Neutrophil (primary cell): ENCODE results near the gene FBXO17.
"Not testable (repeated sequence)": the region's sequence is repeated elsewhere in the genome, so short reads cannot be mapped to it uniquely, and the experiment has no call there.

ENCODE experiments used
- H3K27ac ChIP-seq: fragments of 200-600 bp; sonication (generic); 2 replicates; pipeline ENCODE4 v1.5.1; 2016; ENCODE audit warnings: mild to moderate bottlenecking, moderate library complexity
- H3K27me3 ChIP-seq: fragments of 200-600 bp; sonication (generic); 2 replicates; pipeline ENCODE4 v1.6.0; 2016; ENCODE audit warnings: mild to moderate bottlenecking
- H3K36me3 ChIP-seq: fragments of 200-600 bp; sonication (generic); 2 replicates; pipeline ENCODE4 v1.5.1; 2017
- H3K4me1 ChIP-seq, 2 experiments: fragments of 200-600 bp in 1 of 2; sonication (generic) in 1 of 2; 1 replicate in 1 of 2; 2 replicates in 1 of 2; pipeline versions ENCODE4 v1.5.1 to v1.6.1; 2013 to 2016; ENCODE audit warnings: low read depth in 1 of 2, low read length in 1 of 2, mild to moderate bottlenecking in 1 of 2, moderate library complexity in 1 of 2; ENCODE audit not compliant: control insufficient read depth in 1 of 2, insufficient read depth in 1 of 2
- H3K4me3 ChIP-seq, 2 experiments: fragments of 200-600 bp in 1 of 2; sonication (generic) in 1 of 2; 1 replicate in 1 of 2; 2 replicates in 1 of 2; pipeline ENCODE4 v1.5.1; 2013 to 2016; ENCODE audit warnings: low read depth in 1 of 2, low read length in 1 of 2, mild to moderate bottlenecking in 1 of 2, moderate library complexity in 1 of 2
- H3K9me3 ChIP-seq: fragments of 200-600 bp; sonication (generic); 2 replicates; pipeline ENCODE4 v1.5.1; 2016
- TF ChIP-seq, protein P1 (sequence below): fragments of 200-600 bp; sonication (generic); IDR thresholded peaks from 2 replicates; pipeline ENCODE4 v1.5.1; 2016; ENCODE audit warnings: antibody characterized with exemption

Gene FBXO17

DNA sequence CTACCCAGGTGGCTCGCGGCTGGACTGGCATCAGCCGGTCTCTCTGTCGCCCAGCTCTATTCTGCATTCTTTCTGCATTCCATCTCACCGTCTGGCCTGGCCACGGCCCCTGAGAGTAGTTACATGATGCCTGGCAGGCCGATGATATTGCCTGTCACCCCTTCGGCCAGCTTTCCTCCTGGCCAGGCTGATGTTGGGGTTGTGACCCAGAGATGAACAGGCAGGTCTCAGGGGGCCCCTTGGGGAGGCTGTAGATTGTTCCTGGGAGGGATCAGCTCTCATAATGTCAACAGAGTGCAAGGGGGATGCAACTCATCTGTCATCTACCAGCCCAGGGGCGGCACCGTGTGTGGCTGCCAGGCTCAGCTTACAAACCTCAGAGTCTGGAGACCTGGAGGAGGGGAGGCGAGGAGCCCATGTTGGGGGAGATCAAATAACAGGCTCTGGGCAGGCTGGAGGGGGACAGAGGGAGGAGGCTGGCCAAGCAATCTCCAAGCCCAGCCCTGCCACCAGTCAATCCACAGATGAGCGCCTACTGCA, 13.6 kb upstream of the FBXO17 start:
- no peaks in the 10 kb centered on the region for H3K9me3 ChIP-seq
- no peaks in the 10 kb centered on the region for H3K36me3 ChIP-seq
- TF ChIP-seq, protein P1, sequence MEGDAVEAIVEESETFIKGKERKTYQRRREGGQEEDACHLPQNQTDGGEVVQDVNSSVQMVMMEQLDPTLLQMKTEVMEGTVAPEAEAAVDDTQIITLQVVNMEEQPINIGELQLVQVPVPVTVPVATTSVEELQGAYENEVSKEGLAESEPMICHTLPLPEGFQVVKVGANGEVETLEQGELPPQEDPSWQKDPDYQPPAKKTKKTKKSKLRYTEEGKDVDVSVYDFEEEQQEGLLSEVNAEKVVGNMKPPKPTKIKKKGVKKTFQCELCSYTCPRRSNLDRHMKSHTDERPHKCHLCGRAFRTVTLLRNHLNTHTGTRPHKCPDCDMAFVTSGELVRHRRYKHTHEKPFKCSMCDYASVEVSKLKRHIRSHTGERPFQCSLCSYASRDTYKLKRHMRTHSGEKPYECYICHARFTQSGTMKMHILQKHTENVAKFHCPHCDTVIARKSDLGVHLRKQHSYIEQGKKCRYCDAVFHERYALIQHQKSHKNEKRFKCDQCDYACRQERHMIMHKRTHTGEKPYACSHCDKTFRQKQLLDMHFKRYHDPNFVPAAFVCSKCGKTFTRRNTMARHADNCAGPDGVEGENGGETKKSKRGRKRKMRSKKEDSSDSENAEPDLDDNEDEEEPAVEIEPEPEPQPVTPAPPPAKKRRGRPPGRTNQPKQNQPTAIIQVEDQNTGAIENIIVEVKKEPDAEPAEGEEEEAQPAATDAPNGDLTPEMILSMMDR: no peak
- no peak overlapping the region for H3K4me3 ChIP-seq
- no peak overlapping the region for H3K27ac ChIP-seq
- H3K4me1 ChIP-seq: no peaks in the 10 kb centered on the region
- H3K27me3 ChIP-seq: peaks cover 10% of the 10 kb centered on the region

DNA sequence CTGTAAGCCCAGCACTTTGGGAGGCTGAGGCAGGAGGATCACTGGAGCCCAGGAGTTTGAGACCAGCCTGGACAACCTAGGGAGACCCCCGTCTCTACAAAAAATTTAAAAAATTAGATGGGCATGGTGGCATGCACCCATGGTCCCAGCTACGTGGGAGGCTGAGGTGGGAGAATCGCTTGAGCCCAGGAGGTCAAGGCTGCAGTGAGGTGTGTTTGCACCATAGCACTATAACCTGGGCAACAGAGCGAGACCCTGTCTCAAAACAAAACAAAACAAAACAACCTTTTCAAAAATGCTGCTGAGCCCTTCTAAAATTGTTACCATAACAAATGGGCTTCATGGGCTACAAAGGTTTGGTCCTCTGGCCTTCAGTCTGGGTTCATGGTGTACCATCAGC, 13.1 kb upstream of the FBXO17 start:
- not testable (repeated sequence) for H3K36me3 ChIP-seq, H3K27ac ChIP-seq, H3K27me3 ChIP-seq, H3K4me3 ChIP-seq, H3K9me3 ChIP-seq, H3K4me1 ChIP-seq

DNA sequence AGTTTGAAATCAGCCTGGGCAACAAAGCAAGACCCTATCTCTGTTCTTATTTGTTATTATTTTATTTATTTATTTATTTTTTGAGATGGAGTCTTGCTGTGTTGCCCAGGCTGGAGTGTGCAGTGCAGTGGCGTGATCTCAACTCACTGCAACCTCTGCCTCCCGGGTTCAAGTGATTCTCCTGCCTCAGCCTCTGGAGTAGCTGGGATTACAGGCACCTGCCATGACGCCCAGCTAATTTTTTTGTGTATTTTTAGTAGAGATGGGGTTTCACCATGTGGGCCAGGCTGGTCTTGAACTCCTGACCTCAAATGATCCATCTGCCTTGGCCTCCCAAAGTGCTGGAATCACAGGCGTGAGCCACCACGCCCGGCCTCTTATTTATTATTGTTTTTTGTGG, 12.2 kb upstream of the FBXO17 start:
- not testable (repeated sequence) for H3K9me3 ChIP-seq, H3K4me1 ChIP-seq, H3K27me3 ChIP-seq, H3K36me3 ChIP-seq, H3K4me3 ChIP-seq, H3K27ac ChIP-seq

DNA sequence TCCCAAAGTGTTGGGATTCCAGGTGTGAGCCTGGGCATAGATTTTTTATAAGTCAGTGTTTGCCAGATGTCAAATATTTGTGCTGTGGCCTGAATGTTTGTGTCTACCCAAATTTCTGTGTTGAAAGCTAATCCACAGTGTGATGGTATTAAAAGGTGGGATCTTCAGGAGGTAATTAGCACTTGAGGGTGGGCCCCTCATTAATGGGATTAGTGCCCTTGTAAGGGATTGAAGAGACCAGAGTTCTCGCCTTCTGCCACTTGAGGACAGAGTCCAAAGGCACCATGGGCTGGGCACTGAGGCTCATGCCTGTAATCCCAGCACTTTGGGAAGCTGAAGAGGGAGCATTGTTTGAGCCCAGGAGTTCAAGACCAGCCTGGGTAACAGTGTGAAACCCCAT, 9.7 kb upstream of the FBXO17 start:
- peaks cover 10% of the 10 kb centered on the region for H3K27me3 ChIP-seq
- no peaks in the 10 kb centered on the region for H3K36me3 ChIP-seq
- H3K4me1 ChIP-seq: no peaks in the 10 kb centered on the region
- TF ChIP-seq, protein P1: no peak
- H3K27ac ChIP-seq: no peak overlapping the region
- H3K4me3 ChIP-seq: no peak overlapping the region
- H3K9me3 ChIP-seq: no peaks in the 10 kb centered on the region

- Histone ChIP-seq H3K9me3 (no peaks in the 10 kb centered on the region), H3K4me1 (no peaks in the 10 kb centered on the region), H3K4me3 (no peak overlapping the region), H3K27ac (no peak overlapping the region), H3K36me3 (no peaks in the 10 kb centered on the region), H3K27me3 (peaks cover 26% of the 10 kb centered on the region)
- TF ChIP-seq, protein P1: no peak
Observed at GRCh38 chr19:38980583-38981374, 5.2 kb upstream of the FBXO17 start.

DNA sequence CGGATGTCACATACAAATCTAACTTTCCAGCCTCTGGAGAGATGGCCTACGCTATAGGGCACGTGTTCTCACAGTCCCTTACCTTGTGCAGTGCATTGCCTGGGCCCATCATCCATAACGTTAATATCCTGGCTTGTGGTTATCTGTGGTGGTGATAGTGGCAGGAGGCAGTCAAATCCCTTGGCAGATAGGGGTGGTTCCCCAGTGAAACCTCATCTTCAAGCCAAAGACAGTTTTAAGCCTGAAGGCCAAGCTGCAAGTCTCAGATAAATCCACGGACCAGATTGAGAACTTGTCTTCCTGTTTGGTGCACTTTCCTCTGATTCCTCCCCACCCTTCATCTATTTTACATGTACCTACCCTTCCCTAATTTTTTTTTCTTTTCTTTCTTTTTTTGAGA, 4.3 kb upstream of the FBXO17 start:
- TF ChIP-seq, protein P1: no peak
- H3K27ac ChIP-seq: no peak overlapping the region
- H3K4me3 ChIP-seq: no peak overlapping the region
- H3K36me3 ChIP-seq: no peaks in the 10 kb centered on the region
- H3K9me3 ChIP-seq: no peaks in the 10 kb centered on the region
- H3K4me1 ChIP-seq: no peaks in the 10 kb centered on the region
- peaks cover 36% of the 10 kb centered on the region for H3K27me3 ChIP-seq
